Measurements from ENCODE around the gene TMSB10. TPM values are rescaled to one million over a fixed set of nuclear protein-coding genes. Genes with fewer than 3 reads are reported as not detected.

The TMSB10 gene
- total RNA-seq, 4 donors from 2014 or later: 2,816 to 4,346 (median 4,048) TPM

- ATAC-seq (ENCODE audit: low FRiP score) (peak; percentile 63), DNase-seq (ENCODE audit: low spot score) (no peak)
- TF ChIP-seq CTCF (IDR thresholded peaks at IDR 0.05): no peak
Measured at GRCh38 chr2:84904717-84905174, 710 bp upstream of the TMSB10 start.

- no peak for ATAC-seq (ENCODE audit: low FRiP score)
- TF ChIP-seq CTCF (IDR thresholded peaks at IDR 0.05): no peak
Measured at GRCh38 chr2:84906108-84906899, 848 bp downstream of the TMSB10 start.

GRCh38 chr2:84906900-84907714 lies 1.7 kb downstream of the TMSB10 start:
- DNase-seq (ENCODE audit: low spot score) (no peak), ATAC-seq (ENCODE audit: low FRiP score) (peak; percentile 37)
- TF ChIP-seq CTCF (IDR thresholded peaks at IDR 0.05): no peak

More at GRCh38 chr2:84906108-84906899, 848 bp downstream of the TMSB10 start:
- DNase-seq (ENCODE audit: low spot score): no peak

GRCh38 chr2:84908948-84909713 lies 3.7 kb downstream of the TMSB10 start:
- no peak for DNase-seq (ENCODE audit: low spot score)
- no peak for ATAC-seq (ENCODE audit: low FRiP score)
- no peak for TF ChIP-seq CTCF (IDR thresholded peaks at IDR 0.05)

GRCh38 chr2:84911135-84911678 lies 5.8 kb downstream of the TMSB10 start:
- no peak for TF ChIP-seq CTCF (IDR thresholded peaks at IDR 0.05)
- DNase-seq (ENCODE audit: low spot score): no peak
- ATAC-seq (ENCODE audit: low FRiP score): no peak

GRCh38 chr2:84912984-84913383 lies 7.5 kb downstream of the TMSB10 start:
- no peak for TF ChIP-seq CTCF (IDR thresholded peaks at IDR 0.05)

More at GRCh38 chr2:84912984-84913383, 7.5 kb downstream of the TMSB10 start:
- DNase-seq (ENCODE audit: low spot score) (no peak), ATAC-seq (ENCODE audit: low FRiP score) (no peak)

All from omental fat pad (tissue), 4 donors.